ENCODE measurements around the gene NCAM1. TPM values are rescaled to one million over a fixed set of nuclear protein-coding genes. Genes with fewer than 3 reads are reported as not detected.

The NCAM1 gene
- total RNA-seq, 1 experiment from 2014 or later = 0.33 TPM

- Histone ChIP-seq H3K4me1 (replicated peaks; ENCODE audit: insufficient read depth) (peaks cover 16% of the 10 kb centered on the region), H3K9me2 (ENCODE audit: insufficient read depth) (no peaks in the 10 kb centered on the region), H3K79me2 (ENCODE audit: low read depth) (peaks cover 13% of the 10 kb centered on the region), H3K9me3 (ENCODE audit: insufficient read depth, low read depth) (no peaks in the 10 kb centered on the region), H3K27ac (no peak overlapping the region), H3K4me3 (no peak overlapping the region), H4K20me1 (ENCODE audit: insufficient read depth) (no peaks in the 10 kb centered on the region), H3F3A (ENCODE audit: insufficient read depth, low read depth) (no peaks in the 10 kb centered on the region), H3K4me2 (no peak overlapping the region), H3K36me3 (ENCODE audit: low read depth) (peaks cover 3% of the 10 kb centered on the region; the same call in 1 of the 2 replicates), H2AFZ (no peak overlapping the region), H3K27me3 (ENCODE audit: insufficient read depth, low read depth) (no peaks in the 10 kb centered on the region)
- POLR2A ChIA-PET (ENCODE audit: unreplicated experiment) = no interaction called here
- intact Hi-C loops (cut with micrococcal nuclease; ENCODE audit: unreplicated experiment) = loop anchor here (5.0 to 10.0 kb wide), 2 partner anchors 457 to 660 kb away; partner anchors contain the start of genes CLDN25, HTR3A and ZW10
- CTCF ChIA-PET = no interaction called here
- no peak for TF ChIP-seq EZH2 (IDR thresholded peaks at IDR 0.05; ENCODE audit: low read depth)
- TF ChIP-seq, protein P1, sequence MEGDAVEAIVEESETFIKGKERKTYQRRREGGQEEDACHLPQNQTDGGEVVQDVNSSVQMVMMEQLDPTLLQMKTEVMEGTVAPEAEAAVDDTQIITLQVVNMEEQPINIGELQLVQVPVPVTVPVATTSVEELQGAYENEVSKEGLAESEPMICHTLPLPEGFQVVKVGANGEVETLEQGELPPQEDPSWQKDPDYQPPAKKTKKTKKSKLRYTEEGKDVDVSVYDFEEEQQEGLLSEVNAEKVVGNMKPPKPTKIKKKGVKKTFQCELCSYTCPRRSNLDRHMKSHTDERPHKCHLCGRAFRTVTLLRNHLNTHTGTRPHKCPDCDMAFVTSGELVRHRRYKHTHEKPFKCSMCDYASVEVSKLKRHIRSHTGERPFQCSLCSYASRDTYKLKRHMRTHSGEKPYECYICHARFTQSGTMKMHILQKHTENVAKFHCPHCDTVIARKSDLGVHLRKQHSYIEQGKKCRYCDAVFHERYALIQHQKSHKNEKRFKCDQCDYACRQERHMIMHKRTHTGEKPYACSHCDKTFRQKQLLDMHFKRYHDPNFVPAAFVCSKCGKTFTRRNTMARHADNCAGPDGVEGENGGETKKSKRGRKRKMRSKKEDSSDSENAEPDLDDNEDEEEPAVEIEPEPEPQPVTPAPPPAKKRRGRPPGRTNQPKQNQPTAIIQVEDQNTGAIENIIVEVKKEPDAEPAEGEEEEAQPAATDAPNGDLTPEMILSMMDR (conservative IDR thresholded peaks at IDR 0.05) = no peak
- no peak for DNase-seq
- BruUV-seq (replicated peaks) = no TSS peak
Observed at GRCh38 chr11:113317339-113317738, 356.1 kb downstream of the NCAM1 start.

- peaks cover 10% of the 10 kb centered on the region for H3K4me1 ChIP-seq (replicated peaks; ENCODE audit: insufficient read depth)
- no peak for DNase-seq
- H3K36me3 ChIP-seq (ENCODE audit: low read depth) = peaks cover 3% of the 10 kb centered on the region; the same call in 1 of the 2 replicates
- no peak overlapping the region for H2AFZ ChIP-seq
- no peak for TF ChIP-seq EZH2 (IDR thresholded peaks at IDR 0.05; ENCODE audit: low read depth)
- TF ChIP-seq, protein P1 (conservative IDR thresholded peaks at IDR 0.05) = no peak
- BruUV-seq (replicated peaks) = no TSS peak
- CTCF ChIA-PET = no interaction called here
- no peak overlapping the region for H3K27ac ChIP-seq
- POLR2A ChIA-PET (ENCODE audit: unreplicated experiment) = no interaction called here
- H4K20me1 ChIP-seq (ENCODE audit: insufficient read depth) = no peaks in the 10 kb centered on the region
- H3K79me2 ChIP-seq (ENCODE audit: low read depth) = peaks cover 13% of the 10 kb centered on the region
- no peaks in the 10 kb centered on the region for H3K27me3 ChIP-seq (ENCODE audit: insufficient read depth, low read depth)
- H3K4me3 ChIP-seq = no peak overlapping the region
- no peaks in the 10 kb centered on the region for H3K9me2 ChIP-seq (ENCODE audit: insufficient read depth)
- intact Hi-C loops (cut with micrococcal nuclease; ENCODE audit: unreplicated experiment) = loop anchor here (5.0 to 10.0 kb wide), 2 partner anchors 456 to 658 kb away; partner anchors contain the start of genes CLDN25, HTR3A and ZW10
- no peak overlapping the region for H3K4me2 ChIP-seq
- no peaks in the 10 kb centered on the region for H3F3A ChIP-seq (ENCODE audit: insufficient read depth, low read depth)
- H3K9me3 ChIP-seq (ENCODE audit: insufficient read depth, low read depth) = no peaks in the 10 kb centered on the region
Observed at GRCh38 chr11:113319085-113319484, 357.9 kb downstream of the NCAM1 start.

DNA sequence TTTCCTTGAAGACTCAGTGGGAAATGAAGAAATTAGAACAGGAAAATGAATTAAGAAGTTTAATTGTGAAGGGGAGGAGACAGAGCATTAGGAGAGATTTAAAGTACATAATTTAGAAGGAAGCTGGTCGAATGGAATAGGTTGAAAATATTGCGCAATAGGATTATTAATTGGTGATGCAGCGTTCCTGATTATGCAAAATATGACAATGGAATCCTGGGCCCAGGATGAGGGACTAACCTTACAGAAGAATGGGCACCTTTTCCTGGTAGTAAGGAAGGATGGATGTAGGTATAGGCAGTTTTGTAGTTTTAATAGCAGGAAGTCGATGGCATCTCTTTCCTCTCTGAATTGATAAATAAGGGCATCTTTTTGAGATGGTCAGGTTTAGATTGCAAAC lies 360.9 kb downstream of the NCAM1 start:
- H2AFZ ChIP-seq = no peak overlapping the region
- no peaks in the 10 kb centered on the region for H4K20me1 ChIP-seq (ENCODE audit: insufficient read depth)
- no peak overlapping the region for H3K4me3 ChIP-seq
- no peaks in the 10 kb centered on the region for H3K79me2 ChIP-seq (ENCODE audit: low read depth)
- ChIA-PET CTCF (no interaction called here), POLR2A (ENCODE audit: unreplicated experiment) (no interaction called here)
- H3K27ac ChIP-seq = no peak overlapping the region
- H3F3A ChIP-seq (ENCODE audit: insufficient read depth, low read depth) = no peaks in the 10 kb centered on the region
- no peaks in the 10 kb centered on the region for H3K9me2 ChIP-seq (ENCODE audit: insufficient read depth)
- H3K9me3 ChIP-seq (ENCODE audit: insufficient read depth, low read depth) = no peaks in the 10 kb centered on the region
- H3K36me3 ChIP-seq (ENCODE audit: low read depth) = peaks cover 3% of the 10 kb centered on the region; the same call in 1 of the 2 replicates
- no peaks in the 10 kb centered on the region for H3K27me3 ChIP-seq (ENCODE audit: insufficient read depth, low read depth)
- TF ChIP-seq, protein P1 (conservative IDR thresholded peaks at IDR 0.05) = no peak
- no peak for TF ChIP-seq EZH2 (IDR thresholded peaks at IDR 0.05; ENCODE audit: low read depth)
- DNase-seq = no peak
- no peaks in the 10 kb centered on the region for H3K4me1 ChIP-seq (replicated peaks; ENCODE audit: insufficient read depth)
- H3K4me2 ChIP-seq = no peak overlapping the region
- BruUV-seq (replicated peaks) = no TSS peak
- intact Hi-C loops (cut with micrococcal nuclease; ENCODE audit: unreplicated experiment) = no loop called here
